Heart left ventricle (tissue), 16 donors: ENCODE results near the gene KLRC1. TPM values are rescaled to one million over a fixed set of nuclear protein-coding genes. Genes with fewer than 3 reads are reported as not detected.
A peak's percentile ranks its signal among the peaks of the same experiment; 100 is the strongest.
"Not testable (repeated sequence)": the region's sequence is repeated elsewhere in the genome, so short reads cannot be mapped to it uniquely, and the experiment has no call there.

Experiments
- ATAC-seq, 4 donors: fragments of 200-7000 bp; cut with Tn5 transposase; one replicate each; pipeline ENCODE4 v1.9.1; 2020 to 2022; ENCODE audit warnings: moderate library complexity in 4 of 4, mild to moderate bottlenecking in 3 of 4, moderate number of reproducible peaks in 1 of 4
- DNase-seq, 5 donors: peaks; one replicate each; pipeline ENCODE4 v3.0.0-alpha.2; 2020
- H3K27ac ChIP-seq, 12 donors: fragments of 200-600 bp; sonication (generic) in 4 of 12; one replicate each; pipeline versions ENCODE4 v1.5.0 to v1.8.0; 2016 to 2022; ENCODE audit warnings: mild to moderate bottlenecking in 2 of 12
- H3K27me3 ChIP-seq, 9 donors: fragments of 200-600 bp; sonication (generic) in 2 of 9; one replicate each; pipeline versions ENCODE4 v1.5.1 to v1.8.0; 2016 to 2022; ENCODE audit warnings: mild to moderate bottlenecking in 3 of 9
- H3K36me3 ChIP-seq, 9 donors: fragments of 200-600 bp; sonication (generic) in 2 of 9; one replicate each; pipeline versions ENCODE4 v1.5.0 to v1.8.0; 2018 to 2022; ENCODE audit warnings: mild to moderate bottlenecking in 2 of 9
- H3K4me1 ChIP-seq, 12 donors: fragments of 200-600 bp; sonication (generic) in 4 of 12; one replicate each; pipeline versions ENCODE4 v1.5.0 to v1.8.0; 2016 to 2022; ENCODE audit warnings: mild to moderate bottlenecking in 3 of 12
- H3K4me3 ChIP-seq, 12 donors: fragments of 200-600 bp; sonication (generic) in 4 of 12; one replicate each; pipeline versions ENCODE4 v1.5.0 to v1.8.0; 2017 to 2022; ENCODE audit warnings: mild to moderate bottlenecking in 9 of 12, moderate library complexity in 4 of 12
- H3K9me3 ChIP-seq, 12 donors: fragments of 200-600 bp; sonication (generic) in 4 of 12; one replicate each; pipeline versions ENCODE4 v1.5.0 to v1.8.0; 2016 to 2022; ENCODE audit warnings: mild to moderate bottlenecking in 1 of 12
- POLR2A ChIP-seq, 2 donors: fragments of 450-650 bp; IDR thresholded peaks; one replicate each; pipeline ENCODE4 v1.6.1; 2017; ENCODE audit warnings: antibody characterized with exemption in 2 of 2, mild to moderate bottlenecking in 2 of 2, moderate library complexity in 2 of 2
- WGBS, 4 donors: extraction: QIAGEN DNeasy Blood & Tissue Kit in 2 of 4; methylation state at CpG; one replicate each; pipeline versions ENCODE4 v1.1.5 to v1.1.7; 2013 to 2018; 5-methylcytosine and 5-hydroxymethylcytosine counted together
- intact Hi-C, 10 donors: fragments of 100-400 bp; cut with DNase I; formaldehyde crosslinking; loops; one replicate each; pipeline versions ENCODE4 v1.11.1 to v1.14.2; 2022
- polyA plus RNA-seq, 2 donors: library from polyadenylated mRNA; stranded (reverse); fragments of 200-250 nt; gene quantifications; one replicate each; pipeline ENCODE4 v1.2.3, GENCODE V29; 2013
- total RNA-seq, 9 donors: library from RNA; depleted of rRNA in 2 of 9; stranded (reverse); fragments of >200 nt in 2 of 9; fragmentation: NEBNext Ultra II Directional in 3 of 9; extraction: Animal tissue kit (Norgen Biotek cat#: 25700) in 3 of 9; gene quantifications; one replicate each; pipeline versions ENCODE4 v1.1.0 to v1.2.4, GENCODE V29; 2016 to 2023
- TF ChIP-seq, protein P1 (sequence below), 12 donors: fragments of 200-600 bp; sonication (generic) in 4 of 12; IDR thresholded peaks; one replicate each; pipeline versions ENCODE4 v1.5.0 to v1.8.0; 2018 to 2022; ENCODE audit warnings: antibody characterized with exemption in 12 of 12, mild to moderate bottlenecking in 5 of 12
- donor health status: ischemic (EF 13 %, LVEDD 7.1; RV severe dilation, severe dysfunction).
- donor health status: healthy with polysubstance abuse.
- donor health status: DM: no; HTN: yes; CAD: no.
- donor health status: DM: no; HTN: no; CAD: no.
- donor health status: ischemic (EF 25% LVEDD 6.9; RV normal size, moderate dysfunction).
- donor health status: ischemic (EF 25% LVEDD 5.7; RV mildly dilated, moderate dysfunction).
- donor health status: healthy.
- donor health status: DM: yes; HTN: yes; CAD: no.
- donor health status: ischemic (EF 35%, LVEDD 5.7; RV mildly dilated, moderate dysfunction).
- donor health status: nonischemic (EF 11% LVEDD 7.7; RV severe dilation, severe dysfunction).
- donor health status: DM: yes; HTN: yes; CAD: no.
- donor health status: PGD.
- donor health status: ischemic (EF 29% LVEDD 5.4; RV normal size, mild dysfunction).
- donor health status: nonischemic (EF 23%, LVEDD 6.1; RV moderate dilation, normal function).

The KLRC1 gene
- total and polyA plus RNA-seq, 11 donors = 0.10 to 1.2 (median 0.32) TPM; not detected in 6

DNA sequence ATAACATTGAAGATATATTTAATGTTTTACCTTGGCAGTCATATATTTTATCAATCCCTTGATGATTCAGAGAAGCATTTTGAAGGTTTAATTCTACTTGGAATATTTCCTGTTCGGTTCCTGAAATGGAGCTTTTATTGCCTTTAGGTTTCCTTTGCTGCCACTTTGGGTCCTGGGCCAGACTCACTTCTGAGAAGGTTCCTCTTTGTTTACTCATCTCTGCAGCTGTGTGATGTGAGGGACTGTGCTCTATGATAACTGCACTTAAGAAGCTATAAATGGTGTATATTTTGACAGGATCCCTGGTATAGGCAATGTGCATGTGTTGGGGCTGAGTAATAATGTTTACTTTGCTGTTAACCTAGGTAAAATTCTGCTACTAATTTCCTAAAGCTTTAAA, 32.8 kb downstream of the KLRC1 start, which contains the start of gene KLRC3:
KLRC3 (minus strand) TSS at position 262 of the 400 bp plus-strand sequence; CDS start at position 217, 45 bp downstream.
- H3K9me3 ChIP-seq, H3K4me3 ChIP-seq, DNase-seq, H3K27me3 ChIP-seq, intact Hi-C loops, ATAC-seq, H3K4me1 ChIP-seq, H3K36me3 ChIP-seq, H3K27ac ChIP-seq: not testable (repeated sequence)
- WGBS, 4 donors = 55 to 70% (median 62%) methylated on average over 1 of the region's 1 CpG

DNA sequence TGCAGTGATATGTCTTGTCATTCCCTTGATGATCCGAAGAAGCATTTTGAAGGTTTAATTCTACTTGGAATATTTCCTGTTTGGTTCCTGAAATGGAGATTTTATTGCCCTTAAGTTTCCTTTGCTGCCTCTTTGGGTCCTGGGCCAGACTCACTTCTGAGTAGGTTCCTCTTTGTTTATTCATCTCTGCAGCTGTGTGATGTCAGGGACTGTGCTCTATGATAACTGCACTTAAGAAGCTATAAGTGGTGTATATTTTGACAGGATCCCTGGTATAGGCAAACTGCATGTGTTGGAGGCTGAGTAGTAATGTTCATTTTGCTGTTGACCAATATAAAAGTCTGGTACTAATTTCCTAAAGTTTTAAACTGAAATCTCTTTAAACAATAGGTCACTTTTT, 43.8 kb downstream of the KLRC1 start, which contains the start of gene KLRC4:
KLRC4 (minus strand) TSS at position 366 of the 400 bp plus-strand sequence; CDS start at position 184, 182 bp downstream.
- ATAC-seq (no peak), DNase-seq (no peak)
- H3K36me3 ChIP-seq = no peaks in the 10 kb centered on the region
- H3K4me1 ChIP-seq = peaks cover 0 to 8% (median 0%) of the 10 kb centered on the region in 12 donors
- no peak for TF ChIP-seq POLR2A (IDR thresholded peaks at IDR 0.05)
- TF ChIP-seq, protein P1, sequence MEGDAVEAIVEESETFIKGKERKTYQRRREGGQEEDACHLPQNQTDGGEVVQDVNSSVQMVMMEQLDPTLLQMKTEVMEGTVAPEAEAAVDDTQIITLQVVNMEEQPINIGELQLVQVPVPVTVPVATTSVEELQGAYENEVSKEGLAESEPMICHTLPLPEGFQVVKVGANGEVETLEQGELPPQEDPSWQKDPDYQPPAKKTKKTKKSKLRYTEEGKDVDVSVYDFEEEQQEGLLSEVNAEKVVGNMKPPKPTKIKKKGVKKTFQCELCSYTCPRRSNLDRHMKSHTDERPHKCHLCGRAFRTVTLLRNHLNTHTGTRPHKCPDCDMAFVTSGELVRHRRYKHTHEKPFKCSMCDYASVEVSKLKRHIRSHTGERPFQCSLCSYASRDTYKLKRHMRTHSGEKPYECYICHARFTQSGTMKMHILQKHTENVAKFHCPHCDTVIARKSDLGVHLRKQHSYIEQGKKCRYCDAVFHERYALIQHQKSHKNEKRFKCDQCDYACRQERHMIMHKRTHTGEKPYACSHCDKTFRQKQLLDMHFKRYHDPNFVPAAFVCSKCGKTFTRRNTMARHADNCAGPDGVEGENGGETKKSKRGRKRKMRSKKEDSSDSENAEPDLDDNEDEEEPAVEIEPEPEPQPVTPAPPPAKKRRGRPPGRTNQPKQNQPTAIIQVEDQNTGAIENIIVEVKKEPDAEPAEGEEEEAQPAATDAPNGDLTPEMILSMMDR (IDR thresholded peaks at IDR 0.05) = no peak
- intact Hi-C loops = no loop called here
- 0 to 57% (median 16%) methylated on average over 1 of the region's 1 CpG for WGBS, 4 donors
- H3K27me3 ChIP-seq = no peaks in the 10 kb centered on the region
- peak within 1 kb of the TSS in 3 of 12 donors; percentile 6 to 25 (median 18) for H3K4me3 ChIP-seq
- H3K27ac ChIP-seq = no peak within 1 kb of the TSS
- H3K9me3 ChIP-seq = peaks cover 0 to 8% (median 0%) of the 10 kb centered on the region in 12 donors

DNA sequence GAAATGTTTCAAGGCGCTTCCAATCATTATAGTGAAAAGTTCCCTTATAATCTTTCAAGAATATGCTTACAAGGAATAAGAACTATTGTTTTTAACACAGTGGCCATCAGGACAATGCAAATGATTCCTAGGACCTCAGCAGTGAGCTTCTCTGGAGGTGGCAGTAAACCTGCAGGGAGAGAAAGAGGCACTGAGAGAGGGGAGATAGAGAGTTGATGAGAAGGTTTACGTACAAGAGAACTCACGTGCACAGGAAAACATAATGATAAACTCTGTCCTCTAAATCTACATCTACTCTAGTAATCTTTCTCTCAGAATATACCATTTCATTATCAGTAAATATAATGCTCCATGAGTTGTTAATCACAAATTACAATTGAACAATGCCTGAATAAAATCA, 44.3 kb downstream of the KLRC1 start:
- intact Hi-C loops = no loop called here
- no peaks in the 10 kb centered on the region for H3K27me3 ChIP-seq
- no peak overlapping the region for H3K27ac ChIP-seq
- H3K4me1 ChIP-seq = peaks cover 0 to 8% (median 0%) of the 10 kb centered on the region in 12 donors
- no peaks in the 10 kb centered on the region for H3K36me3 ChIP-seq
- TF ChIP-seq, protein P1 (IDR thresholded peaks at IDR 0.05) = no peak
- no peak for TF ChIP-seq POLR2A (IDR thresholded peaks at IDR 0.05)
- ATAC-seq (no peak), DNase-seq (no peak)
- H3K4me3 ChIP-seq = peak overlapping the region in 3 of 12 donors; percentile 6 to 25 (median 18)
- WGBS, 4 donors = 36 to 58% (median 53%) methylated on average over 3 of the region's 3 CpGs
- H3K9me3 ChIP-seq = peaks cover 0 to 9% (median 0%) of the 10 kb centered on the region in 12 donors

DNA sequence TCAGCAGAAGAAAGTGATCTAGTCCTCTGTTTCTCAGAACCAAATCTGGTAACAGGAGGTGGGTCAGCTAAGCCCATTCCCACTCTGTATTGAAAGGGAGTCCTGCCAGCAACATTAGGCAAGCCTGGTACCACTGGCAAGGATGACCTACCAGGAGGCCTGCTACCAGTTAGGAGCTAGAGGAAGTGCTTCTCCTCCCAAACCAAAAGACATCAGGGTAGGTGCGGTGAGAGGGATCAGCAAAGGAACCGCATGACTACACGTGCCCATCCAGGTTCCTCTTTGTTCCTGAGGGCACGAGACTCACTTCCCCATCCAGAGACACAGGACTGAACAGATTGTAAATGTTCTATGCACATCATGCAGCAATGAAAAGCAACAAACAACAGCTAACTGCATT, 46.5 kb downstream of the KLRC1 start:
- H3K27ac ChIP-seq = no peak overlapping the region
- H3K9me3 ChIP-seq = peaks cover 0 to 9% (median 0%) of the 10 kb centered on the region in 12 donors
- TF ChIP-seq, protein P1 (IDR thresholded peaks at IDR 0.05) = no peak
- no peak for TF ChIP-seq POLR2A (IDR thresholded peaks at IDR 0.05)
- H3K36me3 ChIP-seq = no peaks in the 10 kb centered on the region
- intact Hi-C loops = no loop called here
- ATAC-seq (peak in 2 of 4 donors; percentile 49 to 51), DNase-seq (peak in 1 of 5 donors; percentile 33)
- peaks cover 0 to 8% (median 0%) of the 10 kb centered on the region in 12 donors for H3K4me1 ChIP-seq
- 57 to 70% (median 68%) methylated on average over 4 of the region's 4 CpGs for WGBS, 4 donors
- peak overlapping the region in 1 of 12 donors; percentile 33 for H3K4me3 ChIP-seq
- H3K27me3 ChIP-seq = no peaks in the 10 kb centered on the region

DNA sequence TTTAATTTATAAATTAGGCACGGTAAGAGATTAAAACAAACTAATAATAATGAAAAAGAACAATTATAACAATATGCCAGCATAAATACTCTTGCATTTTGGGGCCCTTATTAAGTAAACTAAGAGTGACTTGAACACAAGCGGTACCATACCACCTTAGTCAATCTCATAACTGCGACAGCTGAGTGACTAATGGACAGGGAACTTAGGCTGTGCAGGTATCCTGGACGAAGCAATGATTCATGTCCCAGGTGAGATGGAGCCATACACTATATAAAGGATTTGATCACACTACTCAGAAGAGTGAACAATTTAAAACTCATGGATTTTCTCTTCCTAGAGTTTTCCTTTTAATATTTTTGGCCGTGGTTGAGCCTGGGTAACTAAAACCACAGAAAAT, 47.9 kb downstream of the KLRC1 start:
- TF ChIP-seq POLR2A (IDR thresholded peaks at IDR 0.05) = no peak
- TF ChIP-seq, protein P1 (IDR thresholded peaks at IDR 0.05) = no peak
- 91 to 95% (median 94%) methylated on average over 5 of the region's 5 CpGs for whole genome bisulfite sequencing, 4 donors
- intact Hi-C loops = no loop called here

More for the DNA sequence above, 47.9 kb downstream of the KLRC1 start:
- Histone ChIP-seq H3K4me1 (peaks cover 0 to 8% (median 0%) of the 10 kb centered on the region in 12 donors), H3K4me3 (no peak overlapping the region), H3K27ac (no peak overlapping the region), H3K9me3 (peaks cover 0 to 9% (median 0%) of the 10 kb centered on the region in 12 donors), H3K36me3 (no peaks in the 10 kb centered on the region), H3K27me3 (no peaks in the 10 kb centered on the region)
- no peak for DNase-seq
- ATAC-seq = no peak
